ENCODE data around the gene MAP6D1.
"Not testable (repeated sequence)": the region's sequence is repeated elsewhere in the genome, so short reads cannot be mapped to it uniquely, and the experiment has no call there.

DNA sequence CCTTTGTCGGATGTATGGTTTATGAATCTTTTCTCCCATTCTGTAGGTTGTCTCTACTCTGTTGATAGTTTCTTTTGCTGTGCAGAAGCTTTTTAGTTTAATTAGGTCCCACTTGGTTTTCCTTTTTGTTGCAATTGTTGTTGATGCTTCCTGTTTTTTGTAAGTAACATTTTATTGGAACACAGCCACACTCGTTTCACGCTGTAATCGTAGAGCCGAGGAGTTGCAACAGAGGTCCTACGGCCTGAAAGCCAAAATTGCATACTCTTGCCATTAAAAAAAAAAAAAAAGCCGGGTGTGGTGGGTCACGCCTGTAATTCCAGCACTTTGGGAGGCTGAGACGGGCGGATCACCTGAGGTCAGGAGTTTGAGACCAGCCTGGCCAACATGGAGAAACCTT lies 40.9 kb downstream of the MAP6D1 start:
- TF ChIP-seq EZH2 (IDR thresholded peaks at IDR 0.05; ENCODE audit: low read length, unreplicated experiment) = not testable (repeated sequence)
- TF ChIP-seq, protein P1, sequence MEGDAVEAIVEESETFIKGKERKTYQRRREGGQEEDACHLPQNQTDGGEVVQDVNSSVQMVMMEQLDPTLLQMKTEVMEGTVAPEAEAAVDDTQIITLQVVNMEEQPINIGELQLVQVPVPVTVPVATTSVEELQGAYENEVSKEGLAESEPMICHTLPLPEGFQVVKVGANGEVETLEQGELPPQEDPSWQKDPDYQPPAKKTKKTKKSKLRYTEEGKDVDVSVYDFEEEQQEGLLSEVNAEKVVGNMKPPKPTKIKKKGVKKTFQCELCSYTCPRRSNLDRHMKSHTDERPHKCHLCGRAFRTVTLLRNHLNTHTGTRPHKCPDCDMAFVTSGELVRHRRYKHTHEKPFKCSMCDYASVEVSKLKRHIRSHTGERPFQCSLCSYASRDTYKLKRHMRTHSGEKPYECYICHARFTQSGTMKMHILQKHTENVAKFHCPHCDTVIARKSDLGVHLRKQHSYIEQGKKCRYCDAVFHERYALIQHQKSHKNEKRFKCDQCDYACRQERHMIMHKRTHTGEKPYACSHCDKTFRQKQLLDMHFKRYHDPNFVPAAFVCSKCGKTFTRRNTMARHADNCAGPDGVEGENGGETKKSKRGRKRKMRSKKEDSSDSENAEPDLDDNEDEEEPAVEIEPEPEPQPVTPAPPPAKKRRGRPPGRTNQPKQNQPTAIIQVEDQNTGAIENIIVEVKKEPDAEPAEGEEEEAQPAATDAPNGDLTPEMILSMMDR (conservative IDR thresholded peaks at IDR 0.05; ENCODE audit: low read depth, low read length) = not testable (repeated sequence)

Measured in PC-3 (cell line).